HG03520 (cell line): ENCODE measurements around the gene UBE2D3.
"Not testable (repeated sequence)": the region's sequence is repeated elsewhere in the genome, so short reads cannot be mapped to it uniquely, and the experiment has no call there.

Experiments
- ATAC-seq: cut with Tn5 transposase; IDR thresholded peaks from one replicate; pipeline ENCODE4 v1.9.1; 2021; ENCODE audit warnings: mild to moderate bottlenecking, moderate library complexity; ENCODE audit not compliant: unreplicated experiment

UBE2D3 gene

GRCh38 chr4:102832105-102832504 is 4.8 kb upstream of the UBE2D3 start:
- no peak for ATAC-seq

- no peak for ATAC-seq
Observed at GRCh38 chr4:102829803-102830202, 2.5 kb upstream of the UBE2D3 start.

GRCh38 chr4:102828497-102828808 is 1.1 kb upstream of the UBE2D3 start:
- ATAC-seq: no peak

GRCh38 chr4:102827674-102828496 is 534 bp upstream of the UBE2D3 start:
- peak; percentile 67 for ATAC-seq

- ATAC-seq: no peak
Observed at GRCh38 chr4:102826105-102826889, 1.1 kb downstream of the UBE2D3 start.

GRCh38 chr4:102825261-102826091 is 1.9 kb downstream of the UBE2D3 start:
- ATAC-seq: no peak

- no peak for ATAC-seq
Observed at GRCh38 chr4:102824398-102824797, 3.0 kb downstream of the UBE2D3 start.

- no peak for ATAC-seq
Observed at GRCh38 chr4:102823897-102824296, 3.5 kb downstream of the UBE2D3 start.

- ATAC-seq: no peak
Observed at GRCh38 chr4:102823464-102823863, 3.9 kb downstream of the UBE2D3 start.

- no peak for ATAC-seq
Observed at GRCh38 chr4:102819588-102820365, 7.6 kb downstream of the UBE2D3 start.

- ATAC-seq: not testable (repeated sequence)
Observed at GRCh38 chr4:102819100-102819499, 8.3 kb downstream of the UBE2D3 start.

- ATAC-seq: no peak
Observed at GRCh38 chr4:102817613-102818268, 9.6 kb downstream of the UBE2D3 start.

- ATAC-seq: no peak
Observed at GRCh38 chr4:102817021-102817605, 10.2 kb downstream of the UBE2D3 start.

- no peak for ATAC-seq
Observed at GRCh38 chr4:102815981-102816380, 11.4 kb downstream of the UBE2D3 start.

- no peak for ATAC-seq
Observed at GRCh38 chr4:102809691-102810090, 17.7 kb downstream of the UBE2D3 start.

GRCh38 chr4:102809190-102809589 is 18.2 kb downstream of the UBE2D3 start:
- ATAC-seq: no peak

GRCh38 chr4:102808009-102808408 is 19.3 kb downstream of the UBE2D3 start:
- ATAC-seq: no peak

GRCh38 chr4:102807345-102807744 is 20.0 kb downstream of the UBE2D3 start:
- no peak for ATAC-seq

GRCh38 chr4:102799816-102800215 is 27.5 kb downstream of the UBE2D3 start:
- no peak for ATAC-seq

- no peak for ATAC-seq
Observed at GRCh38 chr4:102794999-102795398, 32.4 kb downstream of the UBE2D3 start.
